Loucy (cell line): ENCODE measurements around the gene CDH26.
A peak's percentile ranks its signal among the peaks of the same experiment; 100 is the strongest.

Experiments
- H2AFZ ChIP-seq: fragments of 200-600 bp; sonication (generic); 2 replicates; pipeline ENCODE4 v1.6.0; 2016; ENCODE audit warnings: antibody characterized with exemption, mild to moderate bottlenecking, low read length, moderate library complexity
- H3F3A ChIP-seq: fragments of 200-600 bp; 2 replicates; pipeline ENCODE4 v1.6.0; 2016; ENCODE audit warnings: antibody characterized with exemption, low read depth, mild to moderate bottlenecking
- H3K27me3 ChIP-seq: fragments of 200-600 bp; sonication (generic); 2 replicates; pipeline ENCODE4 v1.6.1; 2014; ENCODE audit warnings: low read length, mild to moderate bottlenecking; ENCODE audit not compliant: insufficient read depth, poor library complexity, severe bottlenecking
- H3K36me3 ChIP-seq: fragments of 200-600 bp; sonication (generic); 2 replicates; pipeline ENCODE4 v1.6.1; 2016; ENCODE audit warnings: low read length; ENCODE audit not compliant: insufficient read depth
- H3K4me1 ChIP-seq: fragments of 200-600 bp; sonication (generic); 2 replicates; pipeline ENCODE4 v1.5.1; 2014; ENCODE audit warnings: low read length, mild to moderate bottlenecking; ENCODE audit not compliant: insufficient read depth, poor library complexity, severe bottlenecking
- H3K4me2 ChIP-seq: fragments of 200-600 bp; sonication (generic); 2 replicates; pipeline ENCODE4 v1.6.0; 2014; ENCODE audit warnings: antibody characterized with exemption, low read length, low read depth, mild to moderate bottlenecking; ENCODE audit not compliant: poor library complexity, severe bottlenecking
- H3K4me3 ChIP-seq: fragments of 200-600 bp; sonication (generic); 2 replicates; pipeline ENCODE4 v1.5.1; 2014; ENCODE audit warnings: low read length, mild to moderate bottlenecking, mixed read lengths; ENCODE audit not compliant: poor library complexity, severe bottlenecking
- H3K79me2 ChIP-seq: fragments of 200-600 bp; sonication (generic); 2 replicates; pipeline ENCODE4 v1.6.1; 2014; ENCODE audit warnings: low read length; ENCODE audit not compliant: insufficient read depth
- H3K9ac ChIP-seq: fragments of 200-600 bp; sonication (generic); 2 replicates; pipeline ENCODE4 v1.6.0; 2014; ENCODE audit warnings: mild to moderate bottlenecking, low read depth, low read length, moderate library complexity; ENCODE audit not compliant: poor library complexity, severe bottlenecking
- H3K9me2 ChIP-seq: fragments of 200-600 bp; sonication (generic); replicated peaks from 2 replicates; pipeline ENCODE4 v1.6.1; 2016; ENCODE audit warnings: low read depth, low read length, mixed read lengths
- H3K9me3 ChIP-seq: fragments of 200-600 bp; sonication (generic); 2 replicates; pipeline ENCODE4 v1.6.1; 2014; ENCODE audit warnings: mild to moderate bottlenecking, antibody characterized with exemption, low read length, low read depth; ENCODE audit not compliant: insufficient read depth
- H4K20me1 ChIP-seq: fragments of 200-600 bp; sonication (generic); 2 replicates; pipeline ENCODE4 v1.6.0; 2014; ENCODE audit warnings: antibody characterized with exemption, low read length, mild to moderate bottlenecking; ENCODE audit not compliant: insufficient read depth, poor library complexity, severe bottlenecking
- CTCF ChIP-seq: fragments of 200-600 bp; sonication (generic); conservative IDR thresholded peaks from 2 replicates; pipeline ENCODE4 v1.5.1; 2014; ENCODE audit warnings: mild to moderate bottlenecking, antibody characterized with exemption, low read length
- EZH2phosphoT487 ChIP-seq: fragments of 200-600 bp; IDR thresholded peaks from 2 replicates; pipeline ENCODE4 v1.6.1; 2018; ENCODE audit warnings: antibody characterized with exemption, mild to moderate bottlenecking, moderate library complexity, borderline replicate concordance

CDH26 gene

DNA sequence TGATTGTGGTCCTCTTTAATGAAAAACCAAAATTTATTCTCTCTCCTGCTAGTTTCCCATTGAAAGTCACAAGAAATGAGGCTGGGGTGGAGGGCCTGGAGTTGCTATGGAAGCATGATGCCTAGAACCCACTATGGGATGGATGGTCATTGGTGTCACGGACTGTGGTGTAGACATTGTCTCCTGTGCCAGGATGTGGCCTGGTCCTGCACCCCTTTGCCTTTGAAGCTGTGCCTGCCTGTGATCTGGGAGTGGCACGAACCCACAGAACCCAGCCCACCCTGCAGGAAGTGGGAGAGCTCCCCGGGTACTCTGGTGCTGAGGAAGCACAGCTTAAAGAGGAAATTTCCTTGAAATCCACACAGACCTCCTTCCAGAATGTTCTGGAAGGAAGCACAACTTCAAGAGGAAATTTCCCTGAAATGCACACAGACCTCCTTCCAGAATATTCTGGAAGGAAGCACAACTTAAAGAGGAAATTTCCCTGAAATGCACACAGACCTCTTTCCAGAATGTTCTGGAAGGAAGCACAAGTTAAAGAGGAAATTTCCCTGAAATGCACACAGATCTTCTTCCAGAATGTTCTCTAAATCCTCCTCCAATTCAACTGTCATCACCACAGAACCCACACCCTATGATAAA, 105.6 kb downstream of the CDH26 start:
- Histone ChIP-seq H3K9me3 (no peaks in the 10 kb centered on the region), H3K27me3 (no peaks in the 10 kb centered on the region), H3K79me2 (peaks cover 100% of the 10 kb centered on the region), H3K9ac (no peak overlapping the region), H3K36me3 (peaks cover 21% of the 10 kb centered on the region; the same call in 1 of the 2 replicates), H2AFZ (no peak overlapping the region), H3K4me2 (peak overlapping the region; percentile 94), H3K4me3 (no peak overlapping the region), H3K4me1 (peaks cover 59% of the 10 kb centered on the region), H3K9me2 (no peaks in the 10 kb centered on the region), H3F3A (no peaks in the 10 kb centered on the region), H4K20me1 (peaks cover 26% of the 10 kb centered on the region)
- no peak for TF ChIP-seq CTCF
- TF ChIP-seq EZH2phosphoT487 = no peak
